CD14-positive monocyte (primary cell): ENCODE data around the gene SRC. TPM values are rescaled to one million over a fixed set of nuclear protein-coding genes. Genes with fewer than 3 reads are reported as not detected.

Experiments used
- DNase-seq, 3 donors: peaks; one replicate each; pipeline ENCODE4 v3.0.0-alpha.2; 2011 to 2022
- H2AFZ ChIP-seq: 2 replicates; pipeline ENCODE4 v1.6.0; 2012; ENCODE audit warnings: mild to moderate bottlenecking, low read depth, low read length, inconsistent platforms; ENCODE audit not compliant: insufficient read depth, poor library complexity, severe bottlenecking
- H3K27ac ChIP-seq, 2 donors: 1 replicate in 1 of 2; 2 replicates in 1 of 2; pipeline ENCODE4 v1.5.1; 2012 to 2013; ENCODE audit warnings: low read length in 2 of 2, control low read depth in 1 of 2, inconsistent platforms in 1 of 2, low read depth in 1 of 2, mild to moderate bottlenecking in 1 of 2
- H3K27me3 ChIP-seq, 2 donors: one replicate each; pipeline versions ENCODE4 v1.6.0 to v1.6.1; 2011 to 2013; ENCODE audit warnings: low read length in 2 of 2; ENCODE audit not compliant: control insufficient read depth in 2 of 2, insufficient read depth in 2 of 2
- H3K36me3 ChIP-seq, 2 donors: replicated peaks in 1 of 2; 1 replicate in 1 of 2; 2 replicates in 1 of 2; pipeline versions ENCODE4 v1.5.1 to v1.6.1; 2012 to 2013; ENCODE audit warnings: low read length in 2 of 2, control low read depth in 1 of 2, inconsistent platforms in 1 of 2, mild to moderate bottlenecking in 1 of 2; ENCODE audit not compliant: insufficient read depth in 2 of 2, control insufficient read depth in 1 of 2
- H3K4me1 ChIP-seq, 2 donors: 1 replicate in 1 of 2; 2 replicates in 1 of 2; pipeline versions ENCODE4 v1.5.1 to v1.6.1; 2012 to 2013; ENCODE audit warnings: low read length in 2 of 2, control low read depth in 1 of 2, inconsistent platforms in 1 of 2, mild to moderate bottlenecking in 1 of 2, moderate library complexity in 1 of 2; ENCODE audit not compliant: insufficient read depth in 2 of 2, control insufficient read depth in 1 of 2
- H3K4me2 ChIP-seq: replicated peaks from 2 replicates; pipeline ENCODE3; 2012; ENCODE audit warnings: low read length, moderate library complexity, mild to moderate bottlenecking; ENCODE audit not compliant: poor library complexity, severe bottlenecking; ENCODE audit errors: extremely low read depth
- H3K4me3 ChIP-seq, 3 experiments: fragments of 200-600 bp in 1 of 3; sonication (generic) in 1 of 3; replicated peaks in 1 of 3; 1 replicate in 2 of 3; 2 replicates in 1 of 3; pipeline ENCODE4 v1.5.1; 2011 to 2013; ENCODE audit warnings: low read length in 3 of 3, mild to moderate bottlenecking in 3 of 3, control low read depth in 2 of 3, low read depth in 2 of 3, inconsistent platforms in 1 of 3, moderate library complexity in 1 of 3
- H3K79me2 ChIP-seq: 2 replicates; pipeline ENCODE4 v1.6.0; 2012; ENCODE audit warnings: mild to moderate bottlenecking, control low read depth, inconsistent platforms, low read length, moderate library complexity; ENCODE audit not compliant: insufficient read depth
- H3K9ac ChIP-seq: 2 replicates; pipeline ENCODE4 v1.6.0; 2017; ENCODE audit warnings: low read length, mild to moderate bottlenecking; ENCODE audit not compliant: insufficient read depth, poor library complexity, severe bottlenecking
- H3K9me3 ChIP-seq, 2 donors: replicated peaks in 1 of 2; 1 replicate in 1 of 2; 2 replicates in 1 of 2; pipeline versions ENCODE4 v1.5.1 to v1.6.1; 2012 to 2013; ENCODE audit warnings: low read length in 2 of 2, control low read depth in 1 of 2; ENCODE audit not compliant: control insufficient read depth in 1 of 2, insufficient read depth in 1 of 2
- H4K20me1 ChIP-seq: 2 replicates; pipeline ENCODE4 v1.6.0; 2012; ENCODE audit warnings: mild to moderate bottlenecking, low read length, control low read depth, moderate library complexity; ENCODE audit not compliant: insufficient read depth
- H3K27ac Mint-ChIP-seq, 7 donors: one replicate each; pipeline ENCODE4 v1.8.0; 2020; ENCODE audit warnings: mild to moderate bottlenecking in 7 of 7, mixed read lengths in 7 of 7, moderate library complexity in 6 of 7, inconsistent platforms in 2 of 7
- H3K27me3 Mint-ChIP-seq, 3 donors: one replicate each; pipeline ENCODE4 v1.8.0; 2021 to 2022; ENCODE audit warnings: low read depth in 3 of 3, mild to moderate bottlenecking in 3 of 3, mixed read lengths in 3 of 3, moderate library complexity in 3 of 3, inconsistent platforms in 1 of 3
- H3K36me3 Mint-ChIP-seq, 2 donors: one replicate each; pipeline ENCODE4 v1.8.0; 2020; ENCODE audit warnings: mixed read lengths in 2 of 2, inconsistent platforms in 1 of 2, mild to moderate bottlenecking in 1 of 2
- H3K4me1 Mint-ChIP-seq: one replicate; pipeline ENCODE4 v1.8.0; 2020; ENCODE audit warnings: mild to moderate bottlenecking, mixed read lengths
- H3K4me3 Mint-ChIP-seq, 2 donors: one replicate each; pipeline ENCODE4 v1.8.0; 2020; ENCODE audit warnings: mild to moderate bottlenecking in 2 of 2, mixed read lengths in 2 of 2, moderate library complexity in 1 of 2
- H3K9me3 Mint-ChIP-seq, 7 donors: one replicate each; pipeline ENCODE4 v1.8.0; 2020 to 2022; ENCODE audit warnings: mixed read lengths in 7 of 7, mild to moderate bottlenecking in 6 of 7, moderate library complexity in 6 of 7, inconsistent platforms in 2 of 7
- WGBS: methylation state at CpG from one replicate; pipeline ENCODE4 v1.1.5; 2013; ENCODE audit warnings: missing lambda C conversion rate; ENCODE audit not compliant: insufficient coverage; 5-methylcytosine and 5-hydroxymethylcytosine counted together
- intact Hi-C, 2 donors: fragments of 100-400 bp; cut with micrococcal nuclease; formaldehyde crosslinking; loops; one replicate each; pipeline versions ENCODE4 v1.15.0 to v1.15.1; 2023
- polyA plus RNA-seq, 3 donors: library from polyadenylated mRNA; depleted of rRNA in 1 of 3; unstranded in 2 of 3; stranded (reverse) in 1 of 3; fragments of 300-500 nt in 2 of 3; fragments of >200 nt in 1 of 3; fragmentation: Illumina TruSeq in 2 of 3; gene quantifications; 1 replicate in 2 of 3; 2 replicates in 1 of 3; pipeline ENCODE4 v1.2.3, GENCODE V29; 2012 to 2021
- TF ChIP-seq, protein P1 (sequence below): fragments of 200-600 bp; IDR thresholded peaks from one replicate; pipeline ENCODE4 v1.8.0; 2022; ENCODE audit warnings: antibody characterized with exemption, mild to moderate bottlenecking

SRC gene
- polyA plus RNA-seq, 3 donors, result 4.9 to 55.1 (median 6.8) TPM

DNA sequence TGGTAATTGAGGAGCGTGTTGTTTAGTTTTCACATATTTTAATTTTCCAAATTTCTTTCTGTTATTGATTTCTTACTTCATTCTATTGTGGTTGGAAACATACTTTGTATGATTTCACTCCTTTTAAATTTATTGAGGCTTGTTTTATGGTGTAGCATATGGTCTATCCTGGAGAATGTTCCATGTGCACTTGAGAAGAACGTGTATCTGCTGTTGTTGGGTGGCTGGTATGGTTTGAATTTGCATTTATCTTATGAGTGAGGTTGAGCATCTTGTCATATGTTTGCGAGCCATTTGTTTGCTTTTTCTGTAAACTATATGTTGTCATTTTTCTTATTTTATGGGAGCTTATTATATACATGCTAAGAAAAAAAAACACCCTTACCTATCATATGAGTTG, 26.5 kb downstream of the SRC start:
- Histone ChIP-seq H3K79me2 (no peaks in the 10 kb centered on the region), H3K27ac (no peak overlapping the region), H3K4me1 (peaks cover 3 to 7% of the 10 kb centered on the region in 2 donors), H3K4me2 (no peak overlapping the region), H2AFZ (no peak overlapping the region), H3K9me3 (no peaks in the 10 kb centered on the region), H4K20me1 (peaks cover 3% of the 10 kb centered on the region), H3K9ac (no peak overlapping the region), H3K27me3 (no peaks in the 10 kb centered on the region), H3K36me3 (peaks cover 0 to 11% of the 10 kb centered on the region in 2 donors), H3K4me3 (no peak overlapping the region)
- TF ChIP-seq, protein P1, sequence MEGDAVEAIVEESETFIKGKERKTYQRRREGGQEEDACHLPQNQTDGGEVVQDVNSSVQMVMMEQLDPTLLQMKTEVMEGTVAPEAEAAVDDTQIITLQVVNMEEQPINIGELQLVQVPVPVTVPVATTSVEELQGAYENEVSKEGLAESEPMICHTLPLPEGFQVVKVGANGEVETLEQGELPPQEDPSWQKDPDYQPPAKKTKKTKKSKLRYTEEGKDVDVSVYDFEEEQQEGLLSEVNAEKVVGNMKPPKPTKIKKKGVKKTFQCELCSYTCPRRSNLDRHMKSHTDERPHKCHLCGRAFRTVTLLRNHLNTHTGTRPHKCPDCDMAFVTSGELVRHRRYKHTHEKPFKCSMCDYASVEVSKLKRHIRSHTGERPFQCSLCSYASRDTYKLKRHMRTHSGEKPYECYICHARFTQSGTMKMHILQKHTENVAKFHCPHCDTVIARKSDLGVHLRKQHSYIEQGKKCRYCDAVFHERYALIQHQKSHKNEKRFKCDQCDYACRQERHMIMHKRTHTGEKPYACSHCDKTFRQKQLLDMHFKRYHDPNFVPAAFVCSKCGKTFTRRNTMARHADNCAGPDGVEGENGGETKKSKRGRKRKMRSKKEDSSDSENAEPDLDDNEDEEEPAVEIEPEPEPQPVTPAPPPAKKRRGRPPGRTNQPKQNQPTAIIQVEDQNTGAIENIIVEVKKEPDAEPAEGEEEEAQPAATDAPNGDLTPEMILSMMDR, result no peak
- no CpG with 5 or more reads among the region's 3 CpGs for WGBS
- DNase-seq, result no peak
- Mint-ChIP-seq H3K36me3 (peaks cover 34 to 46% of the 10 kb centered on the region in 2 donors), H3K9me3 (no peaks in the 10 kb centered on the region), H3K4me1 (peaks cover 12% of the 10 kb centered on the region), H3K27ac (peak overlapping the region in 1 of 7 donors; percentile 23), H3K4me3 (no peak overlapping the region), H3K27me3 (peaks cover 0 to 2% (median 0%) of the 10 kb centered on the region in 3 donors)
- intact Hi-C loops, result no loop called here

DNA sequence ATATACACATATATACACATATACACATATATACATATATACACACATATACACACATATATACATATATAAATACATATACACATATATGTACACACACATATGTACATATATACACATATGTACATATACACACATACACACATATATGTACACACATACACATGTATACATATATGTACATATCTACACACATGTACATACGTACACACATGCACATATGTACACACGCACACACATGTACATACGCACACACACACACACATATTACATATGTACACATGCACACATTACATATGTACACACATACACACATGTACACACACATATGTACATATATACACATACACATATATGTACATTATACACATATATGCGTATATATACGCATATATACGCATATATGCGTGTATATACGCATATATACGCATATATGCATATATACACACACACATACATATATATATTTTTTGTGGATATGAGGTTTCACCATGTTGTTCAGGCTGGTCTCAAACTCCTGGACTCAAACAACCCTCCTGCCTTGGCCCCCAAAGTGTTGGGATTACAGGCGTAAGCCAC, 27.2 kb downstream of the SRC start:
- H3K9me3 Mint-ChIP-seq, result no peaks in the 10 kb centered on the region
- intact Hi-C loops, result no loop called here

More for the DNA sequence above, 27.2 kb downstream of the SRC start:
- Histone ChIP-seq H2AFZ (no peak overlapping the region), H3K9me3 (no peaks in the 10 kb centered on the region), H3K4me3 (no peak overlapping the region), H3K9ac (no peak overlapping the region), H3K27me3 (no peaks in the 10 kb centered on the region), H3K4me1 (peaks cover 3 to 8% of the 10 kb centered on the region in 2 donors), H3K27ac (no peak overlapping the region), H3K4me2 (no peak overlapping the region), H3K79me2 (no peaks in the 10 kb centered on the region), H3K36me3 (peaks cover 0 to 11% of the 10 kb centered on the region in 2 donors), H4K20me1 (peaks cover 3% of the 10 kb centered on the region)
- H3K27me3 Mint-ChIP-seq, result peaks cover 0 to 2% (median 0%) of the 10 kb centered on the region in 3 donors
- WGBS, result 71% methylated on average over 3 of the region's 10 CpGs
- TF ChIP-seq, protein P1, result no peak
- peaks cover 18% of the 10 kb centered on the region for H3K4me1 Mint-ChIP-seq
- H3K27ac Mint-ChIP-seq, result peak overlapping the region in 1 of 7 donors; percentile 19
- DNase-seq, result no peak
- H3K4me3 Mint-ChIP-seq, result no peak overlapping the region
- H3K36me3 Mint-ChIP-seq, result peaks cover 31 to 41% of the 10 kb centered on the region in 2 donors
